Activated CD4-positive, alpha-beta T cell treated with anti-CD3 and anti-CD28 coated beads, Interleukin-10, Interleukin-2, amounts not matched to agents 100 ng/mL and 50 ng/mL, durations not matched to agents 16 hours and 8 hours (primary cell): ENCODE measurements around the gene CREBBP.
"Not testable (repeated sequence)": the region's sequence is repeated elsewhere in the genome, so short reads cannot be mapped to it uniquely, and the experiment has no call there.

Experiments
- DNase-seq: peaks from one replicate; pipeline ENCODE4 v3.0.0-alpha.2; 2020

Gene CREBBP

DNA sequence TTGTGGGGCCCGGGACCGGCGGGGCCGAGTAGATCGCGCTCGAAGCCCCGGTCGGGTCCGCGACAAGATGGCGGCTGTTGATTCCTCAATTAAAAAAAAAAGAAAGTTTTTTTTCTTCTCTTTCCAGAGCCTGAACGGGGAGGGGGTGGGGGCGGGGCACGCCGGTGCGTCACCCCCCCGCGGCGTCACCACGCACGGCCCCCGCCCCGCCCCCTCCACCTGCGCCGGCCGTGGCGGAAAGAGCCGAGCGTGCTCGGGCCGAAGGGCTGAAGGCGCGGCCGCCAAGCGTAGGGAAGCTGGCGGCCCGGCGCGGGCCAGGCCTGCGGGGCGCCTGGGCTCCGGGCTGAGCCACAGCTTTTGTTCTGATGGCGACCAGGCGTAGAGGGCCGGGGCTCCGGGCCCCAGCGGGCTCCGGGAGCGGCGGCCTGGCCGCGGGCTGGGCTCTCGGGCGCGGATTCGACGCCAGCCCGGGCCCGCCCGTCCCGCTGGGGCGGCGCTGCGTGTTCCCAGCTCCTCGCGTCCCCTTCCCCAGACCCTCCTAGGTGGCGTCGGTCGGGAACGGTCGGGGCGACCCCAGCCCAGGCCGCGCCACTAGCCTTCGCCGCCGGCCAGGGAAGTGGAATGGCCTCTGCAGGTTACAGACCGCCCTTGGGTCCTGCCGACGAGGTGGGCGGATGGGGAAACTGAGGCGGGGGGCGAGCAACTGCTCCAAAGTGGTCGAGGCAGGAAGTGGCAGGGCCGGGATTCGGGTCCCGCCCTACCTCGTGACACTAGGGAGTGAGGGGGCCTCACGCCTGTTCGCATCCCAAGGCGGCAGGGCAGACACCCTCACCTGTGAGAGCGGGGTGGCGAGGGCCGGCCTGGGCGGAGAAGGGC is at the start of gene CREBBP:
TSS of gene CREBBP (minus strand) at position 91 of the 876 bp plus-strand sequence. CDS start 797 bp downstream, outside the sequence.
- peak; percentile 90 for DNase-seq

DNA sequence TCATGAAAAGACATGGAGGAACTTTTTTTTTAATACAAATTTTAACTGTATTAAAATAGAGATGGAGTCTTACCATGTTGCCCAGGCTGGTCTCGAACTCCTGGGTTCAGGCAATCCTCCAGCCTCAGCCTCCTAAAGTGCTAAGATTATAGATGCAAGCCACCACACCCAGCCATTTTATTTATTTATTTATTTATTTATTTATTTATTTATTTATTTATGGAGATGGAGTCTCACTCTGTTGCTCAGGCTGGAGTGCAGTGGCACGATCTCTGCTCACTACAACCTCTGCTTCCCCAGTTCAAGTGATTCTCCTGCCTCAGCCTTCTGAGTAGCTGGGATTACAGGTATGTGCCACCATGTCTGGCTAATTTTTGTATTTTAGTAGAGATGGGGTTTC is 46.6 kb upstream of the CREBBP start:
- DNase-seq = not testable (repeated sequence)

DNA sequence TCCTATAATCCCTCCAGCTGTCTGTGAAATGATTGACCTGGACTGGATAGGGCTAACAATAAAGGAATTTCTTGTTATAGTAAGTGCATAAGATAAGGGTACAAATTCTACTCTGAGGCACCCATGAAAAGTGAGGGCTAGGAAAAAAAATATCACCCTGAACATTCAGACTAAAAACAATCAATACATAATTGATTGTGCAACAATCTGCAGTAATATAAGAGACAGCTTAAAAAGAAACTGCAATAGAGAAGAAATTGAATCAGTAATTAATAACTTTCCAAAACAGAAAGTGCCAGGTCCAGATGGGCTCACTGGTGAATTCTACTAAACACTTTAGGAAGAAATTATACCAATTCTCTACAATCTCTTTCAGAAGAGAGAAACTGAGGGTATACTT is 44.2 kb upstream of the CREBBP start:
- DNase-seq = no peak

DNA sequence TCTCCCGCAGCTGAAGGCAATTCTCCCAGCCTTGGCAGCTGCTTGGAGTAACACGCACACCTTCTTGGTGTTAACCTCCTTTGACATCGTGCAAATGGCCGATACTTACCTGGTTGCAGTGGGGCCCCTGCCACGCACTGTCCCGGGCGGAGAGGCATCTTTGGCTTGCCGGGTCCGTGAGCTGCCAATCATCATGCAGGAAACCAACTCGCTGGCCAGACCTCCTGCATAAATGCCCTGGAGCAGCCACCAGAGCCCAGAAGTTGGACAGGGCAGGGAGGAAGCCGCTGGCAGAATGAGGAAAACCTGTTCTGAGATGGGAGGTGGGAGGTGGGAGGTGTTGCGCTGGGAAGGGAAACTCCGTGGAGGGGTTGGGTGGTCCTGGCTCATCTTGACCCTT is 41.7 kb upstream of the CREBBP start:
- no peak for DNase-seq

DNA sequence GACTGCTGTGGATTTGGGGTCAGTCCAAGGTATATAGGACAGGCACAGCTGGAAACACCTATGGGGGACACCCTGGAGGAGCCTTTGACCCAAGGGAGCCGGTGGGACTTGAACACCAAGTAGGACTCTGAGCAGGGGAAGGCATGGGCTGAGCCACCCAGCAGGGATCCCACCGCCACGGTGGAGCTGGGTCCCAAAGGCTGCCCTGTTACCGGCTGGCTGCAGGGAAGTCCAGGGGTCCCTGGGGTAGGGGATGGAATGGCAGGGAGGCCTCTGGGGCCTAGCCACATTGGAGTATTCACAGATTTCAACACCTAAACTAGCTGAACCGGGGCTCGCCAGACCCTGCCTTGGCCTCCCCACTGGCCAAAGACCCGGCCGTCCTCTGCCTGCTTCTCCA is 39.7 kb upstream of the CREBBP start:
- DNase-seq = no peak

DNA sequence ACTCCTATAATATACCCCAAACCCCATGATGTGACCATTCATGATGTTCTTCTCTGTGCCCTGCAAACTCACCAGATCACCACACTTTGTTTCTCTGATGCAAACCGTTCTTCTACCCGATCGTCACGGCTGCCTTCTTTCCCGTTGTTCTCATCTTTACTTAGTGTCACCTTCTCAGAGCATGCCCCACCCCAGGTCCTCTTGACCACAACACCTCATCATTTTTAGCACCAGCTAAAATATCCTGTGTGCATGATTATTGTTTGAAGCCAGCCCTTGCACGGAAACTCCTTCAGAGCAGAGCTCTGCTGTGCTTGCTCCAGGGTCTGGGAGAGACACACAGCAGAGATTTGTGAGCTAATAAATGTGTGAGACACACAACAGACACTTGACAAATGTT is 38.9 kb upstream of the CREBBP start:
- DNase-seq = no peak

DNA sequence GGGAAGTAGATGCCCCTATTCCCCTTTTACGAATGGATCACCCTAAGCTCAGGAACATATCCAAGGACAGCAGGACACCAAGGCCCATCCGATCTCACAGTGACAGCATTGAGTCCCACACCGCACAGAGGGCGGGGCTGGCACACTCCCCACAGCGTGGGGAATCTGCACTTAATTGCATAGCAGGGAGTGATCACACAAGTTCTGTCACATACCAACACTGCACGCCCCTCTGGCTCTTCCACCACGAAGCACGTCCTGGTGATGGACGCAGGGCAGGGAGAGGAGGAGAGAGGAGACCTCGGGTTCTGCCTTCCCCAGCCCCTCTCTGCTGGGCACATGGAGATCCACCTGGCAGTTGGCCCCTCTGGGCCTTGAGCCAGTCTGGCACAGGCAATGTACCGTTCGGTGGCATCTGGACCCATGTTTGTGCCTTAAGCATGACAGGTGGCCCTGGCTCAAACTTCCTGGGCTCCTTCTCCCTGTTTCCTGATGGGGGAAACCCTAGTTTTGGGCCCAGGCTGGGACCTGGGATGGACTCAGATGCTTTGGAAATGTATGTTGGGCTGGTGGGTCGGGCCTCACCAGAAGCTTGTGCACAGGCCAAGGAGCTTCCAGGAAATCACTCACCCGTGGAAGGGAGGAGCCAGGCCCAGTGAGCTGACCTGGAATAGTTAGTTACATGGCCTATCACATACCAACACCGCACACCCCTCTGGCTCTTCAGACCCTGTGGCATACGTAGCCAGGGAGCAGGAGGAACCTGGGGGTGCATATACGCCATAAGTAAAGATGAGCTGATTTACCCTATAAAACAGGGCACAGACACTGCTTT is 35.1 kb upstream of the CREBBP start:
- DNase-seq = no peak

DNA sequence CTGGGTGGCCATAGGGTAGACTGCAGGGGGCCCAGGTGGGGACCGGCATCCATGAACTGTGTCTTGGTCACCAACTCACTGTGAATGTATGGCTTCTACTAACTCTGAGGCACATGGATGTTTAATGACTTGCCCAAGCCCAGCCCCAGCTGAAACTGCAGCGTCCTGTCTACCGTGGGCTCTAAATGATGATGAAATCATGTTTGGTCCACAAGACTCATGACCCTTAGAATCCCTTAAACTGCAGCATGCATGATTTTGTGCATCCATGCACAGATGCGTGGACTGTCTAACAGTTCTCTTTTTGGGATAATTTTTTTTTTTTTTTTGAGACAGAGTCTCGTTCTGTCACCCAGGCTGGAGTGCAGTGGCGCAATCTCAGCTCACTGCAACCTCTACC is 32.4 kb upstream of the CREBBP start:
- DNase-seq = no peak

DNA sequence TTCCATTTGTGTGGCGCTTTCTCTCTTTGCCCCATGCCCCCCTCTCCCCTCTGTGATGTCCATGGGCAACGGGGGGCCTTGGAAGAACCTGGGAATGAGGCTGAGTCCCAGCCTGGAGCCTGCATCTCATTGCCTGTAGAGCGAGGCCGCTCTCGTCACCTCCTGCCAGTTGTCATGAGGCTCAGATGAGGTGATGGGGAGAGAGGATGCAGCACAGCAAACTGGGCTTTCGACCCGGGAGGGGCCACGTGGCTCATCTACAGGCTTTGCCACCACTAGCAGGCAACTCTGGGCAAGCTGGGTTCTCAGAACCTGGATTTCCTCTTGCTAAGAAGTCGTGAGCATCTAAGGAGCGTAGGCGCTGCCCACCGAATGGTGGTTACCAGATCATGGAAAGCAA is 31.9 kb upstream of the CREBBP start:
- no peak for DNase-seq

DNA sequence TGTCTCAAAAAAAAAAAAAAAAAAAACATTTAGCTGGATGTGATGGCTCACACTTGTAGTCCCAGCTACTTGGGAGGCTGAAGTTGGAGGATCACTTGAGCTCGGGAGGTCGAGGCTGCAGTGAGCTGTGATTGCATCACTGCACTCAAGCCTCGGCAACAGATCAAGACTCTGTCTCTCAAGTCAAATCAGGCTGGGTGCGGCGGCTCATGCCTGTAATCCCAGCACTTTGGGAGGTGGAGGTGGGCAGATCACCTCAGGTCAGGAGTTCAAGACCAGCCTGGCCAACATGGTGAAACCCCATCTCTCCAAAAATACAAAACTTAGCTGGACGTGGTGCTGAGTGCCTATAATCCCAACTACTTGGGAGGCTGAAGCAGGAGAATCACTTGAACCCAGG is 31.2 kb upstream of the CREBBP start:
- not testable (repeated sequence) for DNase-seq

DNA sequence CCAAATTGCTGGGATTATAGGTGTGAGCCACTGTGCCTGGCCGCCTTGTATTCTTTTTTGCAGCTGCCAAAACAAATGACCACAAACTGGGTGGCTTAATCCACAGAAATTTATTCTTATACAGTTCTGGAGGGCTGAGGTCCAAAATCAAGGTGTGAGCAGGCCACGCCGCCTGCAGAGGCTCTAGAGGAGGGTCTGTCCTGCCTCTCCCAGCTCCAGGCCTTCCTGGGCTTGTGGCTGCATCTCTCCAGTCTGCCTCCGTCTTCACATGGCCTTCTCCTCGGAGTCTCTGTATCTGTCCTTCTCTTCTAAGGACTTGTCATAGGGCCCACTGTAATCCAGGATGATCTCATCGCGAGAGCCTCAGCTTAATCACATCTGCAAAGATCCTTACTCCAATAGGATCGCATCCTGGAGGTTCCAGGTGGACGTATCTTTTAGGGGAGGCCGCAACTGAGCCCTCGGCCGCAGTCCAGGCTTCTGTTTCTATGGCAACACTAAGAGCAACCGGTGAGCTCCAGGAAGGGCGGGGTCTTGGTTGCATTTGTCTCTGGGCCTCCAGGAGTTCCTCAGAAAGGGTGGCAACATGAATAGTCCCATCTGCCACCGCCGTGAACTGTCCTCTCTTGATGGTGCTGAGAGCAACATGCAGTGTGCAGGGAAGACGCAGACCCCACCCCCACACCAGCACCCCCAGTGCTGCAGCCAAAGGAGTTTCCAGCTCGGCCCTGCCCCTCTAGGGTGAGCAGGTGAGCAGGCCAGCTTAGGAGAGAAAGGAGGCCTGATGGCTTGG is 29.5 kb upstream of the CREBBP start:
- no peak for DNase-seq

DNA sequence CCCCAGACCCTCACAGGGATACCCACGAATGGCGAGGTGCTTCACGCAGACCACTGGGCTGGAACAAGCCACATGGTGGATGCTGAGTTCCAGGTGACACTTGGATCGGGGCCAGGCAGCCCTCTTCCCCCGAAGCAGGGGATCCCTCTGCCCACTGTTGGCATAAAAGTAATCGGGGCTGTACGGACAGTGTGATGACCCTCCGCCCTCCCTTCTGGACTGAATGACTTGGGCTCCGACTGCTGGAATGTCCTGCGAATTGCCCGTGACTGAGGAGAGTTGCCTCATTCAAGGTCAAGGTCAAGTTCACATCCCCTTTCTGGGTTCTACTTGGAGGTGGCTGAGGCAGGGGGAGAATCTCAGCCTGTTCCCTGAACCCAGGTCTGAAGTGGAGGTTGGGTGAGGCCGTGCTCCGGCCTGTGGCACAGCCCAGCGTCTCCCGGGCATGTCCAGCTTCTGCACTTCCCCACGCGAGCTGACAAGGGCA is 28.5 kb upstream of the CREBBP start:
- DNase-seq = no peak

DNA sequence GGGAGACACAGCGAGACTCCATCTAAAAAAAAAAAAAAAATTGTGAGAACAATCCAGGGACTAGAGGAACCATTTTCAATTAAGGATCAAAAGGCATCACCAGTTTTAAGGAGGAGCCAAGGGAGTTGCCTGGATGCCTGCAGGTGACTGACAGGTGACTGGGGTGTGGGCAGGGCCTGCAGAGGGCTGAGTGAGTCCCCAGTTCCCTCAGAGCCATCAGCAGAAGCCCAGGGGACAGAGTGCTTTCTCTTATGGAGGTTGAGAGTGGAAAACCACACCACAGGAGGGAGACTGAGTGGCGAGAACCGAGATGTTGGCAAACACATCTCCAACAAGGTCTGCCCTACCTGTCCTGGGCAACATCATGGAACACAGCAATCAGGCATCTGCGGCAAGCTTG is 27.1 kb upstream of the CREBBP start:
- DNase-seq = no peak

DNA sequence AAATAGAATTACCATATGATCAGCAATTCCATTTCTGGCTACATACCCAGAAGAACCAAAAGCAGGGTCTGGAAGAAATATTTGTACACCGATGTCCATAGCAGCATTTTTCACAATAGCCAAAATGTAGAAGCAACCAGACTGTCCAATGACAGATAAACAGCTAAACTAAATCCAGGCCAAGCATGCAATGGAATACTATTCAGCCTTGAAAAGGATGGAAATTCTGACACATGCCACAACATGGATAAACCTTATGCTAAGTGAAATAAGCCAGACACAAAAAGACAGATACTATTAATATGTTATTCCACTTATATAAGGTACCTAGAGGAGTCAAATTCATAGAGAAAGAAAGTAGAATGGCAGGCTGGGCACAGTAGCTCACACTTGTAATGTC is 25.9 kb upstream of the CREBBP start:
- DNase-seq = no peak

DNA sequence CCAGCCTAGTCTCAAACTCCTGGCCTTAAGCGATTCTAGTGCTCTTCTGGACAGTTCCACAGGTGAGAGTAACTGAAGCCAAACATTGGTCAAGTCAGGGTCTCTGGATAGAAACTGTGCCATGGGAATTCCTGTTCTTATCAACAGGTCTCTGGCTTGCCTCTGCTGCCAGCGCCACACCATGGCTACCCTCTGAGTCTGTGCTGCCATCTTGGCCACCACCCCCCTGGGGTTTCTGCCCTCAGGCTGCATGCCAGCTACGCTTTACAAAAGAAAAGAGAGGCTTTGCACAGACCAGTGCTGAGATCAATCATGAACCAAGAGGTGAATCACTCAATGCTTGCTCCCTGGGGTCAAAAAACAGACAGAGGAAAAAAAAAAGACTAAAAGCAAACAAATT is 24.4 kb upstream of the CREBBP start:
- no peak for DNase-seq

DNA sequence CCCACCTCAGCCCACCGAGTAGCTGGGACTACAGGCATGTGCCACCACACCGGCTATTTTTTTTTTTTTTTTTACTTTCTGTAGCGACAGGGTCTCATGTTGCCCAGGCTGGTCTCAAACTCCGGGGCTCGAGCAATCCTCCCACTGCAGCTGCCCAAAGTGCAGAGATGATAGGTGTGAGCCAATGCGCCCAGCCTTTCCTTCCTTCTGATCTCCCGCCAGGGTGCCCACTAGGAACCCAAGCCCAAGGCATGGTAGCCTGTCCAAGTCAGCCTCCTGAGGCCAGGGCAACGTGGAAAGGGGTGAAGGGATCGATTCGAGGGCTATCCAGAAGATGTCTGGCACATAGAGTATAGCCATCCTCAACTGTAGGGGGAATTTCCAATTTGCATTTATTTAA is 9.6 kb upstream of the CREBBP start:
- DNase-seq = no peak

DNA sequence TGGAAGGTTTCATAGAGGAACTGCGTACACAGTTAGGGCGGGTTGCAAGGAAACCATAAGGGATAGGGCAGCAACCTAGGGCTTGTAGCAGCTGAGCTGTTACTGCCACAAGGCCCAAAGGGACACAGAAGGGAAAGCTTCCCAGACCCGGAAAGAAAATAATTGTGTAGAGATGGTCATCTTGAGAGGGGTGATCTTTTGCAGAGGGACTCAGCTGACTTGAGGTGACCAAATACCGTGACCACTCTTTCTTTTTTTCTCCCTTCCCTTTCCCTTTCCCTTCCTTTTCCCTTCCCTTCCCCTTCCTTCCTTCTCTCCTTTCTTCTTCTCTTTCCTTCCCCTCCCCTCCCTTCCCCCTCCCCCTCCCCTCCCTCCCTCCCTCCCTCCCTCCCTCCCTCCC is 8.5 kb upstream of the CREBBP start:
- DNase-seq = no peak

DNA sequence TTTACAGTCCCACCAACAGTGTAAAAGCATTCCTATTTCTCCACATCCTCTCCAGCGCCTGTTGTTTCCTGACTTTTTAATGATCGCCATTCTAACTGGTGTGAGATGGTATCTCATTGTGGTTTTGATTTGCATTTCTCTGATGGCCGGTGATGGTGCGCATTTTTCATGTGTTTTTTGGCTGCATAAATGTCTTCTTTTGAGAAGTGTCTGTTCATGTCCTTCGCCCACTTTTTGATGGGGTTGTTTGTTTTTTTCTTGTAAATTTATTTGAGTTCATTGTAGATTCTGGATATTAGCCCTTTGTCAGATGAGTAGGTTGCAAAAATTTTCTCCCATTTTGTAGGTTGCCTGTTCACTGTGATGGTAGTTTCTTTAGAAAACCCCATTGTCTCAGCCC is 5.5 kb upstream of the CREBBP start:
- not testable (repeated sequence) for DNase-seq

DNA sequence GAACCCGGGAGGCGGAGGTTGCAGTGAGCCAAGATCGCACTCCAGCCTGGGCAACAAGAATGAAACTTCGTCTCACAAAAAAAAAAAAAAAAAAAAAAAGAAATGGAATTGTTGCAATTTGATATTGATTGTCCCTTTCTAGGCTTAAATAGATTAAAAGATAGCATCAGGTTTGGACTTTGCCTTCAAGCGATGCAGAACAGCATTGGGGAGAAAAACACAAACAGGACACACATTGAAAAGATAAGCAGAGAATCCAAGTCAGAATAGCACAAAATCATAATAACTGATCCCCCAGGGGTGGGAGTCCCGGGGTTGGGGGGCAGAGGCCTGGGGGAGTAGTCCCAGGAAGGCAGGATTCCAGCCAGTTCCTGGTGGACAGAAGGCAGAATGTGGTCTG is 3.9 kb upstream of the CREBBP start:
- DNase-seq = no peak

DNA sequence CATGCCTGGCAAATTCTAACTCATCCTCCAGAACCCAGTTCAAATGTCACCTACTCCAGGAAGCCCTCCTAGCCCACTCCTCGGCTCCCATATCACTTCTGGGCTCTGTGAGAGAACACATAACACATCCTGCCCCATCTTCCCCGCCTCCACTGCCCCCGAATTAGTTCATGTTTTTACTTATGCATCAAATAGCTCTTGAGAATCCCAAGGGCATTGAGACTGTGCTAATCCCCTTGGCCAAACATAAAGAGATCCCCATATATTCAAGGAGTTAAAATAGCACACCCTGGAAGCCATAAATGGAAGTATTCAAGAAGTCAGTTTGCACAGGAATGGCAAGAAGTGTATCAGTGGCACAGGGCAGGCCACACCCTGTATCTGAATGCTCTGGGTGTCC is 2.0 kb upstream of the CREBBP start:
- DNase-seq = no peak

DNA sequence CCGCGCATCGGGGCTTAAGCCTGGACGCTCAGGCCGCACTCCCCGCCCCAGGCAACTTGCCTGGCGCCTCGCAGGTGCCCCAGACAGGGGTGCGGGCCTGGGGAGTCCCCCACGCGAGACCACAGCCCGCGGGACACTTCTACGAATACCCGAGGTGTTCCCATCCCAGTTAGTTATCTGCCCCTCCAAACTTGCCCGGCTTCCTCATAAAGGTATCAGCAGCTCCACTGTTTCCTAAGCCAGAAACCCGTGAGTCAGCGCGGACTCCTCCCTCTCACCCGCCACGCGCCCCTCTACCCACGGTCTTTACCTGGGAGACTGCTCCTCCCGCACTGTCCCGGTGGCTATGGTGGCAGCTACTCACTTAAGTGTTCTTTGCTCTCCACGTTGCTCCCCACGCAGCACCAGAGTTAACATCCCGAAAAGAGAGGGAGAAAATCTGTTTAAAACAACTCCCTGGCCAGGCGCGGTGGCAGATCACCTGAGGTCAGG is 1.0 kb upstream of the CREBBP start:
- no peak for DNase-seq

DNA sequence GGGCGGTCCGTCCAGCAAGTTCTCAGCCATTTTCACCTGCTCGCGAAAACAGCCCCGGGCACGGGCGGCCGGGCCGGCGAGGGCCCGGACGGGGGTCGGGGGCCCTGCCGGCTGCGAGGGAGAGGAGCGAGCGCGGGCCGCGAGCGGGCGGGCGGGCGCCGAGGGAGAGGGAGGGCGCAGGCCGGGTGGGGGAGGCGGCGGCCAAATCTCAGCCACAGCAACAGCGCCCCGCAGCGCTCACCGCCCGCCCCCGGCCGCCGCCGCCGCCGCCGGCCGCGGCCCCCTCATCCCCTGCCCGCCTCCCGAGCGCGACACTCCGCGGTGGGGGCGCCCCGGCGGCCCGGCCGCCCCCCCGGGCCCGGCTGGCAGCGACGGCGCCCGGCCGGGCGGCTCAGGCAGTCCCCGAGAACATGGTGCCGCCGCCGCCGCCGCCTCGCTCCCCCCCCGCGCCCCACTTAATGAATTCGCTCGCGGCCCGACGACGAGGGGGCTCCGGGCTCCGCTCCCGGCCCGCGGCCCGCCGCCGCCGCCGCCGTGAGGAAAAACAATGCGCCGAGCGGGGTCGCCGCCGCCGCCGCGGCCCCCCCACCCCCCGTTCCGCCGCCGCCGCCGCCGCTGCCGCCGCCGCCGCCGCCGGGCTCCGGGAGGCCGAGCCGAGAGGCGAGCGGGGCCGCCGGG is 487 bp downstream of the CREBBP start:
- DNase-seq = peak; percentile 75
